Nephron (organoid): ENCODE results near the gene DAD1.
"Not testable (repeated sequence)": the region's sequence is repeated elsewhere in the genome, so short reads cannot be mapped to it uniquely, and the experiment has no call there.

ENCODE experiments used
- H3K27ac Mint-ChIP-seq, 3 experiments: 2 replicates each; pipeline ENCODE4 v1.8.0; 2020; ENCODE audit warnings: mixed read lengths in 3 of 3, mild to moderate bottlenecking in 2 of 3, moderate library complexity in 1 of 3
- H3K27me3 Mint-ChIP-seq: 2 replicates; pipeline ENCODE4 v1.8.0; 2021; ENCODE audit warnings: low read depth, mild to moderate bottlenecking, moderate library complexity, mixed read lengths
- H3K36me3 Mint-ChIP-seq: 2 replicates; pipeline ENCODE4 v1.8.0; 2020; ENCODE audit warnings: low read depth, mixed read lengths
- H3K4me1 Mint-ChIP-seq: 2 replicates; pipeline ENCODE4 v1.8.0; 2020; ENCODE audit warnings: mixed read lengths
- H3K4me3 Mint-ChIP-seq, 3 experiments: 2 replicates each; pipeline ENCODE4 v1.8.0; 2020; ENCODE audit warnings: mild to moderate bottlenecking in 3 of 3, mixed read lengths in 3 of 3, moderate library complexity in 2 of 3
- H3K9me3 Mint-ChIP-seq: 2 replicates; pipeline ENCODE4 v1.8.0; 2020; ENCODE audit warnings: mixed read lengths
- TF ChIP-seq, protein P1 (sequence below), 3 experiments: fragments of 200-600 bp; sonication (generic); IDR thresholded peaks; one replicate each; pipeline ENCODE4 v1.5.0; 2021; ENCODE audit warnings: antibody characterized with exemption in 3 of 3; ENCODE audit not compliant: unreplicated experiment in 3 of 3

The DAD1 gene

DNA sequence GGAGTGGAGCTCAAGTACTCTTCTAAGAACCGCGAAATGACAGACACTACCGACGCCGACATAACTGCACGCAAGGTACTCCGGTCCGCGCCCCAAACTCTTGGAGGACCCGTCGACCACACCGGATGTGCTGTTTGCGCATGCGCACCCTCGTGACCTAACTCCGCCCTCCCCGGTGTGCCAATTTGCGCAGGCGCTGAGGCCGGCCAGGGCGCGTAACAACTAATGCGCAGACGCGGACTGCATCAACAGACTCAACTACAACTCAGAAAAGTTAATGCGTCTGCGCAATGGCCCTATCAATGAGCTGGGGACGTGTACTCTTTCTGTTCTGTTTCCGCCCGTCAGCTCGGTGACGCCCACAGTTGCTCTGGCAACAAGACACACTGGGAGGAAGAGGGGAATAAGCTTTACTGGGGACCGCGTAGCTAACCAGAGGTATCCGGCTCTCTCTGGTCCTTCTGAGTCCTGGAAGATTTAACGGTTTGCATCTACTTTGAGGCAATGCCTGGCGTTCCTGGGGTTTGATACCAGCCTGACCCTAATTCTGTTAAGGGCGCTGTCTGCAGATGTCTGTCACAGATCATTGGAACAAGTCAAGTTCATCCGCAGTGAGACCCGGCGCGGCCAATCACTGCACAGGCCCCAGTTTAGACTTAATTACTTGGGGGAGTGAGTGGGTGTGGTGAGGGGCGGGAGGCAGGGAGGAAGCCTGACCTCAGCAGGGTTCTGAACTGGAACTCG lies at the start of gene DAD1:
DAD1 (minus strand) TSS at position 129 of the 744 bp plus-strand sequence; CDS start at position 62, 67 bp downstream.
- H3K36me3 Mint-ChIP-seq = peaks cover 4% of the 10 kb centered on the region
- no peaks in the 10 kb centered on the region for H3K27me3 Mint-ChIP-seq
- H3K4me3 Mint-ChIP-seq = peak within 1 kb of the TSS; percentile 91 to 96 (median 95)
- peaks cover 40% of the 10 kb centered on the region for H3K4me1 Mint-ChIP-seq
- no peaks in the 10 kb centered on the region for H3K9me3 Mint-ChIP-seq
- peak within 1 kb of the TSS; percentile 87 to 98 (median 95) for H3K27ac Mint-ChIP-seq
- TF ChIP-seq, protein P1, sequence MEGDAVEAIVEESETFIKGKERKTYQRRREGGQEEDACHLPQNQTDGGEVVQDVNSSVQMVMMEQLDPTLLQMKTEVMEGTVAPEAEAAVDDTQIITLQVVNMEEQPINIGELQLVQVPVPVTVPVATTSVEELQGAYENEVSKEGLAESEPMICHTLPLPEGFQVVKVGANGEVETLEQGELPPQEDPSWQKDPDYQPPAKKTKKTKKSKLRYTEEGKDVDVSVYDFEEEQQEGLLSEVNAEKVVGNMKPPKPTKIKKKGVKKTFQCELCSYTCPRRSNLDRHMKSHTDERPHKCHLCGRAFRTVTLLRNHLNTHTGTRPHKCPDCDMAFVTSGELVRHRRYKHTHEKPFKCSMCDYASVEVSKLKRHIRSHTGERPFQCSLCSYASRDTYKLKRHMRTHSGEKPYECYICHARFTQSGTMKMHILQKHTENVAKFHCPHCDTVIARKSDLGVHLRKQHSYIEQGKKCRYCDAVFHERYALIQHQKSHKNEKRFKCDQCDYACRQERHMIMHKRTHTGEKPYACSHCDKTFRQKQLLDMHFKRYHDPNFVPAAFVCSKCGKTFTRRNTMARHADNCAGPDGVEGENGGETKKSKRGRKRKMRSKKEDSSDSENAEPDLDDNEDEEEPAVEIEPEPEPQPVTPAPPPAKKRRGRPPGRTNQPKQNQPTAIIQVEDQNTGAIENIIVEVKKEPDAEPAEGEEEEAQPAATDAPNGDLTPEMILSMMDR (IDR thresholded peaks at IDR 0.05; ENCODE audit: unreplicated experiment in 3 of 3) = peak in 1 of 3 experiments; percentile 23

DNA sequence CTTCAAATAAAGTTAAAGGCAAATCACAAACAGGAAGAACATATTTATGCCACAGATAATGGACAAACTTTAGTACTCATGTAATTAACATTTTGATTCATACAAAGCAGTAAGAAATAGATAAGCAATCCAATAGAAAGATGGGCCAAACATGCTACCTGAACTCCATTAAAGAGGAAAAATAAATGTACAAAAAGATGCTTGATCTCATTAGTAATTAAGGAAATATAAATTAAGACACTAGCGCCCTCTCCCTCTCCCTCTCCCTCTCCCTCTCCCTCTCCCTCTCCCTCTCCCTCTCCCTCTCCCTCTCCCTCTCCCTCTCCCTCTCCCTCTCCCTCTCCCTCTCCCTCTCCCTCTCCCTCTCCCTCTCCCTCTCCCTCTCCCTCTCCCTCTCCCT lies 47.0 kb upstream of the DAD1 start:
- not testable (repeated sequence) for H3K4me3 Mint-ChIP-seq, H3K4me1 Mint-ChIP-seq, H3K27ac Mint-ChIP-seq, H3K36me3 Mint-ChIP-seq
- H3K9me3 Mint-ChIP-seq = peaks cover 24% of the 10 kb centered on the region
- H3K27me3 Mint-ChIP-seq = peaks cover 15% of the 10 kb centered on the region

DNA sequence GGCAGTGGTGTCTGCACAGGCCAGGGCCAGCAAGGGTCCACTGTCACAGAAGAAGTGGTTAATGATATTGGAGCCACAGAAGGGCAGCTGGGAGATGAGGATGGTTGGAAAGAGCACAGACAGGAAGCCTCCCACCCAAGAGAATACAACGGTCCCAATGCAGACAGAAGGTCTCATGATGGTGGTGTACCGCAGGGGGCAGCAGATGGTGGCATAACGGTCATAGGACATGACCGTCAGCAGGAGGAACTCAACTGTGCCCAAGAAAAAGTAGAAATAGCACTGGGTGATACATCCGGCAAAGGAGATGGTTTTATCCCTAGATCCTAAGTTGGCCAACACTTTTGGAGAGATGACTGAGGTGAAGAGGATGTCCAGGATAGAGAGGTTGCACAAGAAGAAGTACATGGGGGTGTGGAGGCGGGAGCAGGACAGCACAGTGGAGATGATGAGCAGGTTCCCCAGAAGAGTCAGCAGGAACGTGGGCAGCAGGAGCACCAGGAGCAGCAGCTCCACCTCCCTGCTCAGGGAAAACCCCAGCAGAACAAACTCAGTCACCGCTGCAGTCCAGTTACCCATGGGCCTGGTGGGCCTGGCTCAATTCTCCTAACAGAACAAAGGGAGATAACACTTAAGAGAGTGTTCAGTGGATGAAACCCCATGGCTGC lies 45.3 kb upstream of the DAD1 start:
- peaks cover 4% of the 10 kb centered on the region for H3K36me3 Mint-ChIP-seq
- H3K27me3 Mint-ChIP-seq = peaks cover 15% of the 10 kb centered on the region
- TF ChIP-seq, protein P1 (IDR thresholded peaks at IDR 0.05; ENCODE audit: unreplicated experiment in 3 of 3) = no peak
- no peak overlapping the region for H3K4me3 Mint-ChIP-seq
- H3K4me1 Mint-ChIP-seq = no peaks in the 10 kb centered on the region
- no peak overlapping the region for H3K27ac Mint-ChIP-seq
- peaks cover 31% of the 10 kb centered on the region for H3K9me3 Mint-ChIP-seq

DNA sequence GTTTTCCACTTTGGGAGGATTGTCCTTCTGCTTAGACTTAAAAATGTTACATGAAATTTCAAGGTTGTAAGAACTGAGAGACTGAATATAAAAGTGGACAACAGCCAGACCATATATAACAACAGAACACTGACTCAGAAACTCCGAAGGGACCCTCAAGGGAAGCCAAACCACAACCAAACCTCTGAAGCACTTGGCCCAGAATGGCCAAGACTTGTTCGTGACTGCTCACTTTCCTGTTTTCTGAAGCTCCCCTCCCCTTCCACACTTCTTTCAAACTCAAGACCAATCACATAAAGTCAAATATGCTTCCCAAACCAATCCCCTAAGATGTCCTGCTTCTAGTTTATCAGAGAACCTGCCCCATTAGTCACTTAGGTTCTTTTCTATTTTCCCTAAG lies 41.5 kb upstream of the DAD1 start:
- TF ChIP-seq, protein P1 (IDR thresholded peaks at IDR 0.05; ENCODE audit: unreplicated experiment in 3 of 3) = no peak
- Mint-ChIP-seq H3K4me3 (no peak overlapping the region), H3K27me3 (peaks cover 15% of the 10 kb centered on the region), H3K36me3 (no peaks in the 10 kb centered on the region), H3K4me1 (no peaks in the 10 kb centered on the region), H3K27ac (no peak overlapping the region), H3K9me3 (peaks cover 24% of the 10 kb centered on the region)

DNA sequence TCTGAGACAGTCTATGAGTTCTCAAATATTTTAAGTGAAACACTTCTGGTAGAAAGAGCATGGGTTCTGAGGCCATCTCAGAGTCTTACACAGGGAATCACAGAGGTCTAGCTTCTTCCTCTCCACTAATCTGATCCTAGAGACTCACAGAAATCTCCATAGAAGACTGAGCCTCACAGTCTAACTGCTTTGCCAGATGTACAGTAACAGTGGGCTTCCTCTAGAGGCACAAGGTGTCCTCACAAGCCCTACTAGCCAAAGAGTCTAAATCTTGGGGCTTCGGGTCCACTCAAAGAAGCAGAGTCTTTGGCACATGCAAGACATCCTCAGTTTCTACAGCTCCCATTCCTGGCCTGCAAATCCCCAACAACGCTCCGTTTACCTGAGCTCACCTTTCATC lies 41.0 kb upstream of the DAD1 start:
- peaks cover 15% of the 10 kb centered on the region for H3K27me3 Mint-ChIP-seq

DNA sequence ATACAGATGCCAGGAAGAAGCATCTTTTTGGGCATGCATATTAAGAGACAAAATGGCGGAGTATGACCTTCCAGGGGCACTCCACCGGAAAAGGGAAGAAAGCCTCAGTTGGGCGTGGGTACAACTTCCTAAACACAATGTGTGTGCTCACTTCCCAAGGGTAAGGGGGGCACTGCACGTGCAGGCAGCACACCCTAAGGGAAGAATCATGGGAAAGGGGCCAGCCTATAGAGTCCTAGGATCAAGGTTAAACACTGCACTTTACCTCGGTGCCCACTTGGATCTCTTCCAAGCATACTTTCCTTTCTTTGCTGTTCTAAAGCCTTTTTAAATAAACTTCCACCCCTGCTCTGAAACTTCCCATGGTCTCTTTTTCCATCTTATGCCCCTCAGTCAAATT lies 40.3 kb upstream of the DAD1 start:
- TF ChIP-seq, protein P1 (IDR thresholded peaks at IDR 0.05; ENCODE audit: unreplicated experiment in 3 of 3) = no peak
- Mint-ChIP-seq H3K36me3 (no peaks in the 10 kb centered on the region), H3K4me3 (no peak overlapping the region), H3K27ac (no peak overlapping the region), H3K9me3 (peaks cover 20% of the 10 kb centered on the region), H3K4me1 (no peaks in the 10 kb centered on the region), H3K27me3 (peaks cover 12% of the 10 kb centered on the region)

More for the DNA sequence above, 41.0 kb upstream of the DAD1 start:
- H3K36me3 Mint-ChIP-seq = no peaks in the 10 kb centered on the region
- no peak overlapping the region for H3K27ac Mint-ChIP-seq
- TF ChIP-seq, protein P1 (IDR thresholded peaks at IDR 0.05; ENCODE audit: unreplicated experiment in 3 of 3) = no peak
- H3K4me3 Mint-ChIP-seq = no peak overlapping the region
- H3K4me1 Mint-ChIP-seq = no peaks in the 10 kb centered on the region
- peaks cover 22% of the 10 kb centered on the region for H3K9me3 Mint-ChIP-seq
